H1 (cell line): Measurements from ENCODE around the gene TBK1. TPM values are rescaled to one million over a fixed set of nuclear protein-coding genes. Genes with fewer than 3 reads are reported as not detected.

ENCODE experiments used
- CTCF ChIA-PET: fragments of 300-600 bp; sonication (Branson Sonifier 250); formaldehyde crosslinking; loops from one replicate; lab custom pipeline; 2021; ENCODE audit not compliant: partially characterized antibody; lab: Charles Lee
- POLR2A ChIA-PET: fragments of 300-600 bp; sonication (Branson Sonifier 250); formaldehyde crosslinking; loops from one replicate; lab custom pipeline; 2021; ENCODE audit warnings: inconsistent platforms; ENCODE audit not compliant: partially characterized antibody; lab: Charles Lee
- DNase-seq, 2 experiments: peaks; one replicate each; pipeline versions ENCODE4 v3.0.0 to v3.0.0-alpha.2; 2010 to 2022; ENCODE audit warnings: low spot score in 2 of 2, low read depth in 1 of 2, mixed read lengths in 1 of 2
- FAIRE-seq: peaks from 2 replicates; lab custom pipeline; 2011; peaks lifted over from hg19 to GRCh38; lab: Jason Lieb, UNC
- H2AFZ ChIP-seq: 2 replicates; pipeline ENCODE4 v1.8.1; 2012; ENCODE audit warnings: low read length, inconsistent platforms
- H2AK5ac ChIP-seq: 2 replicates; pipeline ENCODE4 v1.6.1; 2013; ENCODE audit warnings: low read depth, low read length
- H2BK120ac ChIP-seq: replicated peaks from 2 replicates; pipeline ENCODE3; 2013; ENCODE audit warnings: low read depth, low read length, inconsistent platforms
- H2BK12ac ChIP-seq: 2 replicates; pipeline ENCODE4 v1.6.1; 2013; ENCODE audit warnings: low read depth, low read length
- H2BK15ac ChIP-seq: 2 replicates; pipeline ENCODE4 v1.6.1; 2013; ENCODE audit warnings: low read length
- H2BK20ac ChIP-seq: 2 replicates; pipeline ENCODE4 v1.6.1; 2013; ENCODE audit warnings: low read length
- H2BK5ac ChIP-seq: 2 replicates; pipeline ENCODE4 v1.6.1; 2013; ENCODE audit warnings: low read depth, low read length
- H3K14ac ChIP-seq: 2 replicates; pipeline ENCODE4 v1.6.1; 2013; ENCODE audit warnings: inconsistent platforms; ENCODE audit not compliant: insufficient read length
- H3K18ac ChIP-seq: 2 replicates; pipeline ENCODE4 v1.6.1; 2013; ENCODE audit warnings: low read length; ENCODE audit errors: extremely low read depth
- H3K23ac ChIP-seq: 2 replicates; pipeline ENCODE4 v1.6.1; 2013; ENCODE audit warnings: inconsistent platforms; ENCODE audit not compliant: insufficient read length
- H3K23me2 ChIP-seq: 2 replicates; pipeline ENCODE4 v1.6.1; 2013; ENCODE audit warnings: low read depth, low read length
- H3K27ac ChIP-seq: 2 replicates; pipeline ENCODE4 v1.6.1; 2011; ENCODE audit warnings: low read depth, low read length, inconsistent platforms
- H3K27me3 ChIP-seq, 4 experiments: replicated peaks in 1 of 4; 1 replicate in 1 of 4; 2 replicates in 3 of 4; pipeline versions ENCODE4 v1.6.1 to v1.8.1; 2011 to 2013; ENCODE audit warnings: low read length in 3 of 4, mild to moderate bottlenecking in 3 of 4, inconsistent platforms in 2 of 4, mixed read lengths in 2 of 4, moderate library complexity in 1 of 4; ENCODE audit not compliant: control insufficient read depth in 3 of 4, insufficient read depth in 3 of 4; ENCODE audit errors: extremely low read depth in 1 of 4
- H3K36me3 ChIP-seq, 4 experiments: 2 replicates each; pipeline versions ENCODE4 v1.6.1 to v1.8.1; 2011 to 2013; ENCODE audit warnings: mild to moderate bottlenecking in 4 of 4, low read length in 3 of 4, moderate library complexity in 2 of 4, control low read depth in 1 of 4, inconsistent platforms in 1 of 4; ENCODE audit not compliant: insufficient read depth in 4 of 4, control insufficient read depth in 2 of 4
- H3K4ac ChIP-seq: replicated peaks from 2 replicates; pipeline ENCODE3; 2013; ENCODE audit warnings: low read length, low read depth, mixed read lengths, inconsistent platforms; ENCODE audit not compliant: insufficient read length
- H3K4me1 ChIP-seq, 4 experiments: replicated peaks in 1 of 4; 1 replicate in 1 of 4; 2 replicates in 3 of 4; pipeline versions ENCODE4 v1.6.1 to v1.8.1; 2011 to 2013; ENCODE audit warnings: low read length in 3 of 4, inconsistent platforms in 2 of 4, mixed read lengths in 1 of 4; ENCODE audit not compliant: insufficient read depth in 4 of 4, control insufficient read depth in 3 of 4
- H3K4me2 ChIP-seq, 2 experiments: 2 replicates each; pipeline versions ENCODE4 v1.6.1 to v1.8.1; 2011 to 2013; ENCODE audit warnings: low read depth in 2 of 2, low read length in 2 of 2, control low read depth in 1 of 2, inconsistent platforms in 1 of 2, mild to moderate bottlenecking in 1 of 2; ENCODE audit not compliant: insufficient read depth in 1 of 2
- H3K4me3 ChIP-seq, 4 experiments: fragments of 200-600, 300-600 bp in 1 of 4; sonication (generic), shearing (Covaris generic), sonication (Bioruptor Twin) in 1 of 4; 2 replicates each; pipeline versions ENCODE4 v1.5.1 to v1.8.1; 2011 to 2016; ENCODE audit warnings: low read length in 4 of 4, low read depth in 3 of 4, control low read depth in 2 of 4, inconsistent platforms in 2 of 4, mild to moderate bottlenecking in 2 of 4, mixed read lengths in 1 of 4, moderate library complexity in 1 of 4; ENCODE audit not compliant: insufficient read depth in 2 of 4; ENCODE audit errors: extremely low read depth in 1 of 4
- H3K56ac ChIP-seq: replicated peaks from 2 replicates; pipeline ENCODE3; 2013; ENCODE audit warnings: low read depth, mild to moderate bottlenecking, mixed read lengths, low read length, inconsistent platforms; ENCODE audit not compliant: insufficient read length
- H3K79me1 ChIP-seq: 2 replicates; pipeline ENCODE4 v1.6.1; 2013; ENCODE audit warnings: low read depth, low read length, control low read depth
- H3K79me2 ChIP-seq, 2 experiments: 2 replicates each; pipeline versions ENCODE4 v1.6.1 to v1.8.1; 2012 to 2013; ENCODE audit warnings: low read length in 2 of 2, mild to moderate bottlenecking in 2 of 2, inconsistent platforms in 1 of 2; ENCODE audit not compliant: insufficient read depth in 2 of 2, control insufficient read depth in 1 of 2
- H3K9ac ChIP-seq, 4 experiments: replicated peaks in 1 of 4; 1 replicate in 1 of 4; 2 replicates in 3 of 4; pipeline versions ENCODE4 v1.6.1 to v1.8.1; 2011 to 2013; ENCODE audit warnings: low read depth in 3 of 4, low read length in 3 of 4, control low read depth in 2 of 4, mild to moderate bottlenecking in 2 of 4, moderate library complexity in 2 of 4, inconsistent platforms in 1 of 4; ENCODE audit errors: extremely low read depth in 1 of 4
- H3K9me3 ChIP-seq, 2 experiments: 2 replicates each; pipeline versions ENCODE4 v1.6.1 to v1.8.1; 2012 to 2013; ENCODE audit warnings: mild to moderate bottlenecking in 2 of 2, moderate library complexity in 2 of 2, control low read depth in 1 of 2, inconsistent platforms in 1 of 2, low read depth in 1 of 2, low read length in 1 of 2, mixed read lengths in 1 of 2; ENCODE audit not compliant: insufficient read depth in 2 of 2
- H4K20me1 ChIP-seq, 2 experiments: replicated peaks in 1 of 2; 2 replicates each; pipeline versions ENCODE3 to v1.8.1; 2011 to 2013; ENCODE audit warnings: inconsistent platforms in 2 of 2, low read length in 2 of 2, mild to moderate bottlenecking in 1 of 2; ENCODE audit not compliant: insufficient read depth in 2 of 2, control insufficient read depth in 1 of 2
- H4K5ac ChIP-seq: 2 replicates; pipeline ENCODE4 v1.6.1; 2013; ENCODE audit warnings: low read length, low read depth, mixed read lengths, inconsistent platforms; ENCODE audit not compliant: insufficient read length
- H4K8ac ChIP-seq: 2 replicates; pipeline ENCODE4 v1.8.0; 2013; ENCODE audit warnings: mild to moderate bottlenecking, moderate library complexity, low read length, inconsistent platforms; ENCODE audit not compliant: insufficient read depth; ENCODE audit errors: extremely low read depth
- H4K91ac ChIP-seq: replicated peaks from 2 replicates; pipeline ENCODE3; 2013; ENCODE audit warnings: low read length, mixed read lengths, inconsistent platforms; ENCODE audit not compliant: insufficient read length
- ASH2L ChIP-seq: fragments of 200-600, 300-600 bp; sonication (generic); IDR thresholded peaks from one replicate; pipeline ENCODE4 v1.7.1; 2017; ENCODE audit warnings: low read length
- CHD1 ChIP-seq: IDR thresholded peaks from 2 replicates; pipeline ENCODE4 v1.6.1; 2012; ENCODE audit warnings: low read depth, low read length, improper control_type of control experiment
- EZH2 ChIP-seq: fragments of 200-600 bp; sonication (generic); IDR thresholded peaks from 2 replicates; pipeline ENCODE4 v1.7.1; 2012; ENCODE audit warnings: low read depth, mild to moderate bottlenecking, moderate library complexity, low read length, inconsistent platforms; ENCODE audit not compliant: severe bottlenecking
- HDAC2 ChIP-seq, 2 experiments: fragments of 300-600 bp in 1 of 2; sonication (generic) in 1 of 2; IDR thresholded peaks; 2 replicates each; pipeline ENCODE4 v1.6.1; 2011 to 2012; ENCODE audit warnings: low read depth in 2 of 2, low read length in 2 of 2, mild to moderate bottlenecking in 2 of 2, moderate library complexity in 2 of 2, borderline replicate concordance in 1 of 2, inconsistent platforms in 1 of 2
- HDAC6 ChIP-seq: IDR thresholded peaks from one replicate; pipeline ENCODE4 v1.7.1; 2012; ENCODE audit warnings: low read depth, mild to moderate bottlenecking, inconsistent platforms, low read length, moderate library complexity
- NANOG ChIP-seq: IDR thresholded peaks from 2 replicates; pipeline ENCODE4 v1.6.1; 2011; ENCODE audit warnings: low read length, low read depth, mild to moderate bottlenecking, inconsistent platforms; ENCODE audit not compliant: insufficient read depth, poor library complexity, severe bottlenecking
- RAD21 ChIP-seq, 2 experiments: IDR thresholded peaks in 1 of 2; conservative IDR thresholded peaks in 1 of 2; 2 replicates each; pipeline ENCODE4 v1.6.1; 2011; ENCODE audit warnings: low read depth in 2 of 2, low read length in 2 of 2, improper control_type of control experiment in 1 of 2, inconsistent platforms in 1 of 2, mild to moderate bottlenecking in 1 of 2, moderate library complexity in 1 of 2
- RNF2 ChIP-seq: fragments of 200-900, 300-1000 bp; sonication (generic); IDR thresholded peaks from 2 replicates; pipeline ENCODE4 v1.7.1; 2016; ENCODE audit warnings: borderline replicate concordance, low read depth, mild to moderate bottlenecking, antibody characterized with exemption, low read length; ENCODE audit not compliant: poor library complexity, severe bottlenecking; ENCODE audit errors: missing control alignments
- SIN3A ChIP-seq, 2 experiments: IDR thresholded peaks in 1 of 2; conservative IDR thresholded peaks in 1 of 2; 2 replicates each; pipeline ENCODE4 v1.6.1; 2011 to 2012; ENCODE audit warnings: low read length in 2 of 2, improper control_type of control experiment in 1 of 2, low read depth in 1 of 2, mild to moderate bottlenecking in 1 of 2
- TCF12 ChIP-seq: IDR thresholded peaks from 2 replicates; pipeline ENCODE4 v1.6.1; 2011; ENCODE audit warnings: low read depth, mild to moderate bottlenecking, low read length
- WGBS, 2 experiments: shearing (Covaris generic) in 1 of 2; methylation state at CpG; one replicate each; pipeline versions ENCODE4 v1.1.6 to v1.1.7; 2013 to 2015; ENCODE audit warnings: low lambda C conversion rate in 2 of 2, mixed read lengths in 2 of 2, inconsistent platforms in 1 of 2, low coverage in 1 of 2, missing lambda C conversion rate in 1 of 2; ENCODE audit not compliant: insufficient replicate concordance in 2 of 2, insufficient coverage in 1 of 2, insufficient read length in 1 of 2; ENCODE audit errors: extremely low coverage in 1 of 2, missing lambda C conversion rate in 1 of 2; 5-methylcytosine and 5-hydroxymethylcytosine counted together
- polyA plus RNA-seq, 7 experiments: library from polyadenylated mRNA; depleted of rRNA in 3 of 7; stranded (reverse) in 5 of 7; unstranded in 2 of 7; fragments of >200 nt in 5 of 7; fragments of 200-250 nt in 2 of 7; gene quantifications; 1 replicate in 5 of 7; 2 replicates in 1 of 7; 4 replicates in 1 of 7; pipeline versions ENCODE4 v1.2.1 to v1.2.3, GENCODE V29; 2011 to 2013; ENCODE audit warnings: missing spikeins in 2 of 7, mixed read lengths in 2 of 7
- total RNA-seq: library from RNA; stranded (reverse); fragmentation: NEBNext Ultra II Directional; extraction: Animal tissue kit (Norgen Biotek cat#: 25700); gene quantifications from 2 replicates; pipeline ENCODE4 v1.2.1, GENCODE V29; 2021

Gene TBK1
- total and polyA plus RNA-seq, 2 of the 8 experiments (the other 6 are each of a cell fraction or from before 2014, with no cell fraction given): 5.3 to 20.4 TPM

- no peaks in the 10 kb centered on the region; a peak in 1 of 4 replicates for H3K79me2 ChIP-seq
- H3K23me2 ChIP-seq: no peaks in the 10 kb centered on the region
- POLR2A ChIA-PET: interaction anchor here (0.8 to 2.9 kb wide), 5 partner anchors 12 to 65 kb away, joined by 3 to 7 read pairs (median 4); partner anchors contain the start of genes TBK1 and XPOT
- no peak overlapping the region for H3K9ac ChIP-seq
- no peaks in the 10 kb centered on the region for H3K79me1 ChIP-seq
- H2BK20ac ChIP-seq: no peak overlapping the region
- no peak overlapping the region for H3K4me2 ChIP-seq
- H3K18ac ChIP-seq: no peak overlapping the region
- WGBS, 2 experiments: 95% methylated on average over 2 of the region's 2 CpGs; no CpG with 5 or more reads in 1 of the 2 experiments
- no peak overlapping the region for H2AFZ ChIP-seq
- H3K56ac ChIP-seq: no peak overlapping the region
- no peak overlapping the region for H3K23ac ChIP-seq
- H3K27ac ChIP-seq: no peak overlapping the region
- no peak overlapping the region for H4K8ac ChIP-seq
- peaks cover 4 to 56% (median 40%) of the 10 kb centered on the region in 4 experiments; a peak in 7 of 8 replicates for H3K36me3 ChIP-seq
- no peaks in the 10 kb centered on the region for H3K4me1 ChIP-seq
- H3K9me3 ChIP-seq: no peaks in the 10 kb centered on the region
- no peak overlapping the region for H3K4ac ChIP-seq
- no peak overlapping the region for H3K4me3 ChIP-seq
- peaks cover 0 to 4% of the 10 kb centered on the region in 2 experiments for H4K20me1 ChIP-seq
- H2BK120ac ChIP-seq: no peak overlapping the region
- H2BK15ac ChIP-seq: no peak overlapping the region
- CTCF ChIA-PET: interaction anchor here (0.6 to 0.7 kb wide), 2 partner anchors 712 to 1646 kb away, joined by 3 to 4 read pairs; no protein-coding TSS in a partner anchor
- H4K5ac ChIP-seq: no peak overlapping the region
- no peak overlapping the region for H2AK5ac ChIP-seq
- no peak for DNase-seq
- H2BK5ac ChIP-seq: no peak overlapping the region
- no peak overlapping the region for H4K91ac ChIP-seq
- no peak overlapping the region for H3K14ac ChIP-seq
- no peak for FAIRE-seq
- H3K27me3 ChIP-seq: no peaks in the 10 kb centered on the region
- H2BK12ac ChIP-seq: no peak overlapping the region
- TF ChIP-seq TCF12: no peak
- no peak for TF ChIP-seq EZH2
- no peak for TF ChIP-seq HDAC2 (IDR thresholded peaks at IDR 0.05; ENCODE audit: borderline replicate concordance in 1 of 2, low read depth in 2 of 2, low read length in 2 of 2)
- TF ChIP-seq NANOG: no peak
- TF ChIP-seq SIN3A (conservative IDR thresholded peaks at IDR 0.05 in 1 of 2, IDR thresholded peaks at IDR 0.05 in 1 of 2; ENCODE audit: low read depth in 1 of 2, low read length in 2 of 2): no peak
- no peak for TF ChIP-seq ASH2L
- no peak for TF ChIP-seq RNF2
- TF ChIP-seq CHD1: no peak
- no peak for TF ChIP-seq HDAC6
- TF ChIP-seq RAD21 (IDR thresholded peaks at IDR 0.05 in 1 of 2, conservative IDR thresholded peaks at IDR 0.05 in 1 of 2; ENCODE audit: low read depth in 2 of 2, low read length in 2 of 2): no peak
Observed at GRCh38 chr12:64469455-64470142, 17.7 kb downstream of the TBK1 start.
